GM18520 (cell line): Measurements from ENCODE around the gene CPEB4.

ENCODE experiments used
- ATAC-seq: cut with Tn5 transposase; IDR thresholded peaks from one replicate; pipeline ENCODE4 v1.9.1; 2021; ENCODE audit not compliant: unreplicated experiment

CPEB4 gene

DNA sequence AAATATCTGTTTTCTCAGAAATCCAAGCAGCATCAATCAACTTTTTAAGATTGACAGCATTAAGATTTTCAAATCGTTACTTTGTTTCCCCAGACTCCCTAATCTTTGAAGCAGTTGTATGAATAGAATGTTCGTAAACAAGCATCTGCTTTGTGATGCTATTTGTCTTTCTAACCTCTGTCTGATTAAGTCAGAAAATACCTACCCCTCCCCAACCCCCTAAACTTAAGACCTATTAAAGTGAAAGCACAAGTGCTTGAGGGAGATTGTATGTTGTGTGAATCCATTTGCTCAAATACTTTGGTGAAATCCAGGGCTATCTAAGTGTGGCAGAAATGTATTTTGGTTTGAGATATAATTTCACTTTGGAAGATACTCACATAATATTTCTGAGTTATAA lies 53.0 kb downstream of the CPEB4 start:
- no peak for ATAC-seq

DNA sequence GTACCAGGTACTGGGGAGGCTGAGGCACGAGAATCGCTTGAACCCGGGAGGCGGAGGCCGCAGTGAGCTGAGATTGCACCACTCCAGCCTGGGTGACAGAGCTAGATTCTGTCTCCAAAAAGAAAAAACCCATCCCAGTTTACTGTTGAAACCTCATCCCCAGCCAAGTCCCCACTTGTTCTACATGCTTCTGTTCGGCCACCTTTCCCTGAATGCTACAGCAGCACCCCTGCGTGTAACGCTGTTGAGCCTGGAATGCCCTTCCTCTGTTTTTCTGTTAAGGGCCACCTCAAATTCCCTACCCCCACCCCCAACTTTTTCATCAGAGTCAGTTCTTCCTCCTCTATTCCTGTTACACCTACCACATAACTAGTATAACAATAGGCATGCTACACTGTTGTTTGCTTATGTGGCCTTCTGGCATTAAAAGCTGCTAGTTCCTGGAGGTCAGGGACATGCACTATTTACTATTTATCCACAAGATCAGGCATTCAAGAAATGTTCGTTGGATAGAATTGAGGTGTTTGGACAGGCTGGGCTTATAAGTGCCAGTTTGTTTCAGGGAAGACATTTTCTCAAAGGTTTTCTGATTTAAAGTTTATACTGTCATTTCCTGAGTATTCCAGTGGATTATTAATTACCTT lies 53.7 kb downstream of the CPEB4 start:
- no peak for ATAC-seq

DNA sequence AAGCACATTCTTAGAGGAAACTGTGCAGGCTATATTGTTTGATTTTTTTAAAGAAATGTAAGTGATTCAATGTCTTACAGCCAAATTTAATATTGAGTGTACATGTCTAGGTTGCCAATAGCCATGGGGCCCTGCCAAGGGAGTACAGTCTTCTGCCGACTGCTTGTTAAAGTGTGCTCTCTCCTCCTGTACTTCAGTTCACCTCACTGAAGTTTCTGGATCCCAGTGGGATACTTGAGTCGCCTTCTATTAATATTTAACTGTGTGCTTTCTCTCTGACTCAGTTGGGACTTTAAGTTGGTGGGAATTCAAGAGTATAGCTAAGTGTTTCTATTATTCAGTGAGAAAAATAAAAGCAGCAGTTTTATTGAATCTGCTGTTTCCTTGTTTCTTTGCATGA lies 56.4 kb downstream of the CPEB4 start:
- ATAC-seq = no peak

DNA sequence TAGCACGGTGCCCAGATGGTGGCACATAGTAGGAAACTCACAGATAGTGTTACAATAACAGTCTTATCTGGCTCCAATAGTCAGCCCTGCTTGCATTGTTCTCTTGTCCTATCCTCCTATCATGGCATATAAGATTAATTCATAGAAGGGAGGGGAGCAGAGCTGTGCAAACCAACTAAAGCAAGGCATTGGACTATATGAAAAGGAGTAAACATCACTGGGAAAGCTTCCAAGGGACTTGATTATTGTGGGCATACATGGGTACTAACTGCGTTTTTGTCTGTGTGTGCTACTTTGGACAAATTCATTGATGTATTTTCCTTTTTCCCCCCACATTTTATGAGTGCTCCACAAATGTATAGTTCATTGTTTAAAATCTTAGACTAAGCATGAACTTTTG lies 57.0 kb downstream of the CPEB4 start:
- ATAC-seq = no peak

DNA sequence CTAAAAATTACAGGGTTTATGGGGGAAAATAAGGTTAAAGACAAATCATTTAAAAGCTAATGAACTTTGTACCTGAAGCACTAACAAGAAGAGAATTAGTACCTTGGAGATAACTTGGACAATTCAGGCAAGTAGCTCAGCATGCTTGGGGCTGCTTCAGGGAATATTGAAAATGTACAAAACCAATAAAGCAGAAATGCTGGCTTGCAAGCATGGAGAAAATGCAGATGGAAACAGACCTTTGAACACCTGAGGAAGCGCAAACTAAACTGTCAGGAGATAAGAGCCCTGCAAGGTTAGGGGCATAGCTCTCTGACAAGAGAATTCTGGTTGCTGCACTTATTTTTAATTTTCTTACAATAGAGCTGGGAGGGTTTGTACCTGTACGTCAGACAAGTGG lies 58.2 kb downstream of the CPEB4 start:
- ATAC-seq = no peak

DNA sequence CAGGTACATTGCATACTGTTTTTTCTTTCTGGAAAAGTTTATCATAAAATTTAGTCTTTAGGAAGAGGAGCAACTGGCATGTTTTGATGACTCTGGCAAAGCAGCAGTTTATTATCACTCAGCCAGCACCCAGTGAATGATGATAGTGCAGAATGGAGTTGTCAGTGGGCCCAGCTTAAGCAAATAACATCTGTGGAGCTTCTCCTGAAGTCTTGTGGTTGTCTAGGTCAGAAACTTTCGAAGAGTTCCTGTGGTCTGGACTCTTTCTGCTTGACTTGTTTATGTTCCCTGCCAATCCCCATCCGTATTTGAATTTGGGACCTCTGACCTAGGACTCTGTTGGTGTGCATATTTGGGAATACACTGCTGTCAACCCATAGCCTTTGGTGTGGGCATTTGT lies 62.7 kb downstream of the CPEB4 start:
- ATAC-seq = no peak

DNA sequence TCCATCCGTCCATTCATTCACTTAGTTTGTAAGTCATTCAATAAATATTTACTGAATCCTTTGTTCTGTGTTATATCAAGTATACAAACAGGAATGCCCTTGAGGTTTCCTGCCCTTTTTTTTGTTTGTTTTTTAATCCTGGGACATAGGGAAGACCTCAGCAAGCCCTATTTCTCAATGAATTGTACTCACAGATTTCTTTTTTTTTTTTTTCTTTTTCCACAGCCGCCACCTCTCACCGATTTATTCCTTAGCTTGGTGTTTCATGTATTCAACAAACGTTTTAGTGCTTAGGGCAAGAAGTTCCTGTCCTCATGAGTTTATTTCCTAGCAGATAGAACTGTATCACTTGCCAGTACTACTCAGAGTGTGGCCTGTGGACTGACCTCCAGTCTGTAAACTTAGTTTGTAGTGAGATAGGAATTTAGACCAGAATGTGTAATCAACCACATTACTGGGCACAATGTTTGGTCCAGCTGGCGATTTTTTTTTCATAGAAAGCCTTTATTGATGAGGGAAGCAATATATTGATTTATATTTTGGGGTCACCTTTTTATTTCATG lies 65.5 kb downstream of the CPEB4 start:
- ATAC-seq = no peak

DNA sequence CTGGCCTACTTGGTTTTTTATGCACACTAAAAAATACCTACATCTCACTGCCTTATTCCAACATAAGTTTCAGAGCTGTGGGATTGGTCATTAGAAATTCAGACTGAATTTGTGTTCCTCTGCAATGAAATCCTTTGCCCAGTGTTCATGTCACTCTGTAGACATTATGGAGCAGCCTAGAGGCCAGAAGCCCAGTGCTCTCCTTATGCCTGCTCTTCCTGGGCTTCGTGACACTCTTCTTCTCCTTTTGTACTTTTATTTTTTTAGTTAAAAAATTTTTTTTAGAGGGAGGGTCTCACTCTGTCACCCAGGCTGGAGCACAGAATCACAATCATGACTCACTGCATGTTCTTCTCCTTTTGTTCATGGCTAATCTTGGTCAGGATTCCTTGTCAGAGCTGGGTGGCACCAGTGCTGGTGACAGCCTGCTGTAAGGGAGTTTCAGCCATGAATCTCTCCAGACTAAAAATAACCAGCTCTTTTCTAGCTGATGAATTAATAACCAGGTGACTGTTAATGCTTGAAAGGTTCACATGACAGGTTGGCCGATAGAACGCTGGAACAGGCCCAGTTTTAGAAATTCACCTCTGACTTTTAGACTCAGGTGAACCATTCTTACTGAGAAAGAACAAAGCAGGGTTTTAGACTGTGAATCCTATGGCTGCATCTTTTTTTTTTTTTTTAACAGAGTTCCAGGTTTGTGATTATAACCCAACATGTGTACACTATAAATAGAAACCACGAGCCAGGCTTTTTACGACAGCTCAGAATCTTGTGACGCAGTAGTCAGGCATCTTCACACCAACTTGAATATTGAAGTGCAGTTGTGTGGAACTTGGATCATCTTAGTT lies 66.7 kb downstream of the CPEB4 start:
- no peak for ATAC-seq

DNA sequence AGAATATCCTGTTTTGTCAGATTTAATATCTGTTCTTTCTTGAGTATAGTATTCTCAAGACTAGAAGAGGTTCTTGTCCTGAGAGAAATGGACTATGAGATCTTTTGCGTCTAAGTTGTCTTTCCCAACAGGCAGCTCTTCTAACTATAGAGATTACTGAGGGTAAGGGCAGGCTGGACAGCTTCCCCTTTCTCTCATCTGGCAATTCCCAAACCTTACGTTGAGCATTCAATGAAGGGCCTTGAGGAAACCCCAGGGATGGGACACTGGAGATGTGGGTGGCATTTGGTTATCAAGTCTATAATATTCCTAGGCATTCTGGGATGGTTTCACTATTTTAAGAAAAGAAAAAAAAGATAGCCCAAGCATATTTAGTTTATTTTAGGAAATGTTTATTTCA lies 72.8 kb downstream of the CPEB4 start:
- ATAC-seq = no peak

DNA sequence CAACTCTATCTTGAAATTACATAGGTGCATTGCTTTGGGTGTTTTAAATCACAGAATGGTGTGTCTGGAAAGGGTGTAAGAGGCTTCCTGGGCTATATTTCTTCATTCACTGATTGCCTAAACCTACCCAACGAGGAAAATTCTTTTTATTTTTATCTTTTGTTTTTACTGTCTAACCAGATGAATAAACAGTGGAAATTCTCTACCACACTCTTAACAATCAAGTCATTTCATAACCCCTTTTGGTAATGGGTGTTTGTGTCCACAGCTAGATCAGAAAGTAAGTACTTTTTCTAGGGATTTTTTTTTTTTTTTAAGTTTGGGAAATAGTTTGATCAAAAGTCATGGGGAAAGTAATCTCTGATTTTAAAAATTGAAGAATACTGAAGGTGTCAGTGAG lies 73.3 kb downstream of the CPEB4 start:
- ATAC-seq = no peak

DNA sequence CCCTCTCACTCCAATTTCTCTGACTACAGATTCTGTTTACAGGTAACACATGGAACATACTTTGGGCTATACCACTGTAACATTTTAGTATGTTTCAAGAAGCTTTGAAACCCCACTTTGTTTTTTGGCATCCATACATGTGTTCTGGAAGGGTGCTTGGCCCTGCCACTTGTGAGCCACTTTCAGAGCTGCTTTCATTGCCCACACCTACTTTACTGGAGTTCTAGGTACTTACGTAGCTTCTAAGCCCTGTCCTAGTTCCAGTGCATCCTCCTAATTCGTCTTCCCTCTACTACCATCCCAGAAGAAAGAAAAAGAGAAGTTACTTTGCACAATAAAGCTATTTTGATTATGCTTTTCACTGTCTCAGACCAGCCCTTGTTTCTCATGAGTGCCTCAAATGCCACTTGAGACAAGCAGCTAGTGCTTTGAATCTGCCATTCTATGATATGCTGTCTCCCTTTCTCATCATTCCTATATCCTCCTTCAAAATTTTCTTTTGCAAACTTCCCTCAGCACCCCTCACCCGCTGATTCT lies 74.4 kb downstream of the CPEB4 start:
- no peak for ATAC-seq

DNA sequence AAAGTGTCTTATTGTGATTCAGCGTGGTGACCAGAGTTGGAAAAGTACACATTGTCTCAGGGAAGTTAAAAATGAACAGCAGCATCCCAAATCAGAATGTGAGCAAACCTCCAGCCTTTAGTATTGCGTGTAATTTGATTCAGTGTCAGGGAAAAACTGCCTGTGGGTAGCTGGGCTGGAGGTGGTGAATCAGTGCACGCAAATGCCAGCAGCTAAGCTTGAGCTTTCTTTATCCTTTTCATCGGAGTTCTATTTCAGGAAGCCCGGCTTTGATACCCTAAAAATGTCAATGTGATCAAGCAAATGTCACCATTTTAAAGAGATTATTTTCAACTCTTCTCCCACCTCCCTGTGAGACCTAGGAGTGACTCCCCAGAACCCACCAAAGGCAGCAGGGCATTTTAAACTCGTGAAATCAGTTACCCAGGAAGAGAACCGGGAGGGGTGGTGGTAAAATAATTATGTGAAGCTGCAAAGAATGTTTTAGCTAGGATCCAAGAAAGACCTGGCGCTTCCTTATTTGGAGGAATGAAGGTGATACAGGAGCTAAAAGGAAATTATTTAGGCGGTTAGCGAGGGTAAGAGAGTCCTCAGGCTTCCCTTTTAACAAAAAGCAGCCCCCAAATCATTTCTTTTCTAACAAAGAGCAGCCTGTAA lies 75.2 kb downstream of the CPEB4 start:
- no peak for ATAC-seq

DNA sequence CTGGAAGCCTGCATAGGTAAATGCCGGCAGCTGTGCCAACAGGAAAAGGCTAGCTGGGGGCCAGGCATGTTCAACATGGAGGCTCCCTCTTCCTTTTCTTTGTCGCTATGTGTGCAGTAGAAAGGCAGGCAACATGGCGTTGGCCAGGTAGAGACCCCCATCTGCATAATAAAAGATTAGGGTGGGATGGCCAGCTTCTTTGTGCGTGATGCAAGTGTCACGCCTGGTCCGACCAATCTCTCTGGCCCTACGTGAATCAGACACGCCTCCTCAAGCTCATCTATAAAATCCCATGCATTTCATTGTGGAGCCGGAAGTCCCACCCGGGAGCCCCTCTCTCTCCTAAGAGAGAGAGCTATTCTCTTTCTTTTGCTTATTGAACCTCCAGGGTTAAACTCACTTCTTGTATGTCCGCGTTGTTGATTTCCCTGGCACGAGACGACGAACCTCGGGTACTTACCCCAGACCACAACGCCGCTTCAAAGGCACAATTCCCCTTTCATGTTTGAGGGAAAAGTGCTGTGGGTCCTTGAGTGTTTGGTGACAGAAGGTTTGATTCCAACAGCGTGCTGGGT lies 75.8 kb downstream of the CPEB4 start:
- no peak for ATAC-seq

DNA sequence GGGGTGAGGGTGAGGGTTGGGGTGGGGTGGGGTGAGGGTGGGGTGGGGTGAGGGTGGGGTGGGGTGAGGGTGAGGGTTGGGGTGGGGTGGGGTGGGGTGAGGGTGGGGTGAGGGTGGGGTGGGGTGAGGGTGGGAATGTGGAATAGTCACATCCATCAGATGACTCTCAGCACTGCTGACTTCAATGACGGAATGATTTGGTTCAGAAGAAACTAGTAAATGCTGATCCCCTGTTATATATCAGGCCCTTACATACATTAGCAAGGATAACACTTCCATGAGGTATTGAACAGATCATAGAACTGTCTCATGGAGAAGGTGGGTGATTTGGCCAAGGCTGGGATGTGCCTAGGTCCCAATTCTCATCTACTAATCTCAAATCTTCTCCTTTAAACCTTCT lies 76.4 kb downstream of the CPEB4 start:
- no peak for ATAC-seq

DNA sequence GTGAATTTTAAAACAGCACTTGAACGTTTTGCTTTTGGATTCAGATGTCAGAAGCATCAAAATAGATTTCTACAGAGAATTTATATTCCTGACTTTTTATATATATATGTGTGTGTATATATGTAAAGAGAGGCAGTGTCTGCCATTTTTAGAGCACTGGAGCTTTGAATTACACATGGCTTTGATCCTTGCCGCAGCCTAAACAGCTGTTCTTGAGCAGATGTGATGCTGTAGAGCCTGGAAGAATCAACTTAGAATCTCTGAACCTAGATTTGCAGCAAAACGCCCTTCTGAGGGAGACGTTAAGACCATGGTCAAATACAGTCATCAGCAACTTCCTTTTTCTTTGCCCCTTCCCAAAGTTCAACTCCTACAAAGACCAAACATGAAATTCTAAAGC lies 79.1 kb downstream of the CPEB4 start:
- ATAC-seq = no peak

DNA sequence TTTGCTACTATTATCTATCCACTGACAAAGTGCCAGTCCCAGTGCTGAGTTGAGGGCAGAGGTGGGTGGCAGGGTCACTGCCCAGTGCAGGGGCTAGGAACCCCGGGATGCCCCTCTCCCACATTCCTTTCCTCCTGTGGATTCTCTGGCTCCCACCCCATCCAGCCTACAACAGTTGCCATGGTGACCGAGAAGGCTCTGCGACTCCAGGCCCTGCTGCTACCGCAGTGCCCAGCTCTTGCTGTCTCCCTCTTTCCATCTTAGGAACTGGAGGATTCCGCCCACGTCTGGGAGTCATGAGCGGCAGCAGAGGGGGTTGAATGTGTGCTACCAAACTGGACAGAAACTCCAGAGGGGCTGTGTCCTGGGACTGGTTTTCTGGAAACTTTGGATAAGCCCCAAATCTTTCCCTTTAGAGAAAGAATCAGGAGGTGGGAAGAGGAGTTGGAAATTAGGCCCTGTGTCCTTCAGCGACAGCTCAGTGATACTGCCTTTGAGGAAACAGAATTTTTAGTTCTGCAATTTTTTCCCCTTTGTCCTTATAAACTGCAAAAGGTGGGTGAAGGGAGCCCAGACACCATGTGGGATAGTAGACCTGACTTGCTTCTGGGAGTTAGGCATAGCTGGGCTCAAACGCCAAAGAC lies 80.1 kb downstream of the CPEB4 start:
- ATAC-seq = no peak

DNA sequence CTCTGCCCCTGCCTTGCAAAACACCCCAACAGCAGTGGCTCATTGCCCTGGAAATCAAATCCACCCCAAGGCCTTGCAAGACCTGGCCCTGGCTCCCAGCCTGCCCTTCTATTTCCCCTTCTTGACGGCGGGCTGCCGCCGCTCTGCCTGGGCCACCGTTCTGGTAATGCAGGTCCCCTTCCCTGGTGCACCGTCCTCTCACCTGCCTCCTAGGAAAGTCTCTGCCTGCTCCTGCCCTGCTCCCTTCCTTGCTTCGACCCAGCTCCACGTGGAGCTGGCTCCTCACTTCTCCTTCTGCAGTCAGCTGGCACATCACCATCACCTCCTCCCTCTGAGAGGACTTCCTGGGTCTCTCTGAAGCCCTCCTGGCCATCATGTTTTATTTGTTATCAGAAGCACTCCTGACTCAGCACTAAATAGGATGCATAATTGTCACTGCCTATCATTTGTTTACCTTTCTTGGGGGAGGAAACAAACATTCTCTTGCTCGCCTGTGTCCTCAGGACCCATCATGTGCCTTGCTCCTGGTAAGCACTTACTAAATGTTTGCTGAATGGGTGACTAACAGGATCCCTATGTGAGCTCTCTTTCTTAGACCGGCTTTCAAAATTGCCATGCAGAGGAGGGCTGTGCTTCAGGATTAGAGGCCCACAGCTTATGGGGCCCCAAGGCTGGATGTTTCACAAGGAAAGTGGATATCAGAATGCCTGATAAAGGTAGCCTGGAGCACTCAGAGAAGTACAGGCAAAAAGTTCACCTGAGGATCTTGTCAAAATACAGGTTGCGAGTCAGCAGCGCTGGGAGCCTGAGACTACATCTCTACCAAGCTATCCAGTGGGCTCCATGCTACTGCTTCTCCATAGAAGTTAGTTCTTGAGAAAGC lies 81.3 kb downstream of the CPEB4 start:
- no peak for ATAC-seq

DNA sequence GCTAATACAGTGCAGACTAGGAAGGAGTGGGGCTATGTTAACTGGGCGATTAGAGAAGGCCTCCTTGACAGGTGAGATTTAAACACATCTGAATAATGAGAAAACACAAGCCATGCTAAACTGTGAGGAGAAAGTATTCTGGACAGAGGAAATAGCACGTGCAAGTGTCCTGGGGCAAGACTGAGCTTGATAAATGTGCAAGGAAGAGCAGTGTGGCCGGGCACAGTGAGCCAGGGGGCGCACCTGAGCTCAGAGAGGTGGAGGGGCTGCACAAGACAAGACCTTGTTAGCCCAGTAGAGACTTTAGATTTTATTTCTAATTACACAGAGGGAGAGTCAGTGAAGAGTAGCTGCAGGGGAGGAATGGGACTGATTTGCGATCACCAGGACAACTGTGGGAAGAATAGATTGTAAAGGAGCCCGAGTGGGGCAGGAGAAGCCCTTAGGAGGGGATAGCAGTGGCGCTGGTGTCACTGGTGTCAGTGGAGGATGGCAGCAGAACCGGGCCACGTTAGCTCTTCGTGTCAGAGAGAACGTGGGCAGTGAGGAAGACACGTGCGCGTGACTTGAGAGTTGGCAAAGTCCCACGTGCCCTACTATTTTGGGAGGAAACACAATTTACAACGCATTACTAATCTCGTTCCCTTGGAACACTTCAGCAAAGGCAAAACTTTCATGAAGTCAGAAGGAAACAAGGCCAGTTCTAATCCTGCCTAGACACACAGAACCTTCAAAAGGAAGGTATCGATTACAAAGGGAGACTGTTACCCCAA lies 82.9 kb downstream of the CPEB4 start:
- ATAC-seq = no peak
